ENCODE measurements around the gene MRPL39. TPM values are rescaled to one million over a fixed set of nuclear protein-coding genes. Genes with fewer than 3 reads are reported as not detected.

The MRPL39 gene
- total and polyA plus RNA-seq, 2 donors (not counting 3 experiments of a cell fraction or from before 2014, with no cell fraction given): 10.4 to 25.2 TPM

DNA sequence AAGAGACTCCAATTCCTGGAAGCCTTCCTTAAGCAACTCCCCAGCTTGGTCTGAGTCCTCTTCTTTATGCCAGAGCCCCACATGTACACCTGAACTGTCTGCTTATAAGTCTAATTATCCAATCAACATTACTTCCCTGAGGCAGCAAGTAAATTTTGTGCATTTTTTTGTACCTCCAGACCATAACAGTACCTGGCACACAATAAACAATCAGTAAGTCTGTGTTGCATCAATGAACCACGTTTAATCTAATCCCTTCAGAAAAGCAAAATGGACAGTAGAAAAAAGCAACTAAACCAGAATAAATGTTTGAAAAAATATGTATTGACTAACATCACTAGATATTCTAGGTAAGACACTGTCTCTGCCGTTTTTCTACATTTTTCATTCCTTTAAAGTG lies 20.5 kb downstream of the MRPL39 start:
- CTCF ChIA-PET: no interaction called here
- dilution Hi-C loops (cut with MboI; ENCODE audit: extremely low pct_ligation_motif_present, low sequenced_read_pairs): no loop called here

DNA sequence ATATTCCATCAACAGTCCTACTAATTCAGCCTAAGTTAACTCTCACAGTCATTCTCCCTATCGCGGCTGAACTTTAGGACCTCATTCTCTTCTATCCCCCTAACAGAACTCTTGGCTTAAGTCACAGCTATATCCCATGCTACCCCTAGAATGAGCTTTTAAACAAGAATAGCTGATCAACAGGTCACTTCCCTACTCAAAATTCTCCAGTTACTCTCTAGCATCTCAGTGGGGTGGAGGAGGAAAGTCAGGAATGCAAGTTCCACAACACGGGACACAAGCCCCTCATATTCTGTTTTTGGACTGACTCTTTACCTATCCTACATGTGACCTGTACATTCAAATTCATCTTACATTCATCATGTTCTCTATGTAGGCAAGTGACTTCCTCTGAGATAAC lies 21.0 kb downstream of the MRPL39 start:
- BruUV-seq (replicated peaks): no TSS peak
- H3K9ac ChIP-seq (replicated peaks; ENCODE audit: extremely low read depth, insufficient read depth, low read length): no peak overlapping the region
- H3K4me1 ChIP-seq (ENCODE audit: control insufficient read depth, extremely low read depth, insufficient read depth, low read length): no peaks in the 10 kb centered on the region
- H3K27me3 ChIP-seq (ENCODE audit: control insufficient read depth in 2 of 2, insufficient read depth in 2 of 2, low read length in 2 of 2): no peaks in the 10 kb centered on the region
- intact Hi-C loops (cut with micrococcal nuclease) (no loop called here), dilution Hi-C loops (cut with MboI; ENCODE audit: extremely low pct_ligation_motif_present, low sequenced_read_pairs) (no loop called here)
- TF ChIP-seq JUN (IDR thresholded peaks at IDR 0.05; ENCODE audit: borderline replicate concordance, insufficient read depth, insufficient read length, low read depth) (no peak), MYC (IDR thresholded peaks at IDR 0.05; ENCODE audit: low read depth, low read length) (no peak), EZH2 (IDR thresholded peaks at IDR 0.05; ENCODE audit: borderline replicate concordance, low read depth, low read length, severe bottlenecking) (no peak), POLR2AphosphoS5 (IDR thresholded peaks at IDR 0.05; ENCODE audit: insufficient read depth, low read depth, low read length) (no peak), POLR2A (IDR thresholded peaks at IDR 0.05; ENCODE audit: low read depth, low read length) (no peak), FOS (IDR thresholded peaks at IDR 0.05; ENCODE audit: borderline replicate concordance, insufficient read depth, low read length) (no peak)
- H3K4me2 ChIP-seq (ENCODE audit: insufficient read depth, low read length): no peak overlapping the region
- H3K27ac ChIP-seq (ENCODE audit: insufficient read depth, low read depth, low read length): no peak overlapping the region
- no peak overlapping the region for H3K4me3 ChIP-seq (replicated peaks in 1 of 3; ENCODE audit: insufficient read depth in 1 of 3, low read depth in 1 of 3, low read length in 3 of 3)
- CTCF ChIA-PET: no interaction called here
- FAIRE-seq (no peak), DNase-seq (ENCODE audit: low read depth, low spot score) (no peak)
- no peaks in the 10 kb centered on the region for H3K79me2 ChIP-seq (ENCODE audit: control insufficient read depth, insufficient read depth, low read length)
- H3K9me1 ChIP-seq (replicated peaks; ENCODE audit: control insufficient read depth, extremely low read depth, insufficient read depth, low read length): no peaks in the 10 kb centered on the region
- no peaks in the 10 kb centered on the region for H4K20me1 ChIP-seq (replicated peaks; ENCODE audit: control insufficient read depth, extremely low read depth, insufficient read depth, low read length)
- no peaks in the 10 kb centered on the region for H3K9me3 ChIP-seq (replicated peaks; ENCODE audit: control insufficient read depth, insufficient read depth, low read length)
- POLR2A ChIA-PET: no interaction called here
- H2AFZ ChIP-seq (ENCODE audit: low read depth, low read length): no peak overlapping the region
- H3K36me3 ChIP-seq (ENCODE audit: control insufficient read depth in 2 of 2, extremely low read depth in 1 of 2, insufficient read depth in 2 of 2, low read length in 2 of 2): no peaks in the 10 kb centered on the region

More for the DNA sequence above, 20.5 kb downstream of the MRPL39 start:
- no peaks in the 10 kb centered on the region for H4K20me1 ChIP-seq (replicated peaks; ENCODE audit: control insufficient read depth, extremely low read depth, insufficient read depth, low read length)
- DNase-seq (ENCODE audit: low read depth, low spot score): no peak
- TF ChIP-seq, protein P1, sequence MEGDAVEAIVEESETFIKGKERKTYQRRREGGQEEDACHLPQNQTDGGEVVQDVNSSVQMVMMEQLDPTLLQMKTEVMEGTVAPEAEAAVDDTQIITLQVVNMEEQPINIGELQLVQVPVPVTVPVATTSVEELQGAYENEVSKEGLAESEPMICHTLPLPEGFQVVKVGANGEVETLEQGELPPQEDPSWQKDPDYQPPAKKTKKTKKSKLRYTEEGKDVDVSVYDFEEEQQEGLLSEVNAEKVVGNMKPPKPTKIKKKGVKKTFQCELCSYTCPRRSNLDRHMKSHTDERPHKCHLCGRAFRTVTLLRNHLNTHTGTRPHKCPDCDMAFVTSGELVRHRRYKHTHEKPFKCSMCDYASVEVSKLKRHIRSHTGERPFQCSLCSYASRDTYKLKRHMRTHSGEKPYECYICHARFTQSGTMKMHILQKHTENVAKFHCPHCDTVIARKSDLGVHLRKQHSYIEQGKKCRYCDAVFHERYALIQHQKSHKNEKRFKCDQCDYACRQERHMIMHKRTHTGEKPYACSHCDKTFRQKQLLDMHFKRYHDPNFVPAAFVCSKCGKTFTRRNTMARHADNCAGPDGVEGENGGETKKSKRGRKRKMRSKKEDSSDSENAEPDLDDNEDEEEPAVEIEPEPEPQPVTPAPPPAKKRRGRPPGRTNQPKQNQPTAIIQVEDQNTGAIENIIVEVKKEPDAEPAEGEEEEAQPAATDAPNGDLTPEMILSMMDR (IDR thresholded peaks at IDR 0.05; ENCODE audit: extremely low read depth in 1 of 2, insufficient read depth in 1 of 2, low read depth in 1 of 2, low read length in 2 of 2): no peak
- H3K4me3 ChIP-seq (replicated peaks in 1 of 3; ENCODE audit: insufficient read depth in 1 of 3, low read depth in 1 of 3, low read length in 3 of 3): no peak overlapping the region
- no TSS peak for BruUV-seq (replicated peaks)
- H3K4me2 ChIP-seq (ENCODE audit: insufficient read depth, low read length): no peak overlapping the region
- POLR2A ChIA-PET: no interaction called here
- intact Hi-C loops (cut with micrococcal nuclease): no loop called here
- H3K27me3 ChIP-seq (ENCODE audit: control insufficient read depth in 2 of 2, insufficient read depth in 2 of 2, low read length in 2 of 2): no peaks in the 10 kb centered on the region
- H3K9me3 ChIP-seq (replicated peaks; ENCODE audit: control insufficient read depth, insufficient read depth, low read length): no peaks in the 10 kb centered on the region
- no peaks in the 10 kb centered on the region for H3K36me3 ChIP-seq (ENCODE audit: control insufficient read depth in 2 of 2, extremely low read depth in 1 of 2, insufficient read depth in 2 of 2, low read length in 2 of 2)
- H3K27ac ChIP-seq (ENCODE audit: insufficient read depth, low read depth, low read length): no peak overlapping the region
- no peak for FAIRE-seq
- H3K4me1 ChIP-seq (ENCODE audit: control insufficient read depth, extremely low read depth, insufficient read depth, low read length): no peaks in the 10 kb centered on the region
- no peak overlapping the region for H3K9ac ChIP-seq (replicated peaks; ENCODE audit: extremely low read depth, insufficient read depth, low read length)
- H3K79me2 ChIP-seq (ENCODE audit: control insufficient read depth, insufficient read depth, low read length): no peaks in the 10 kb centered on the region
- no peaks in the 10 kb centered on the region for H3K9me1 ChIP-seq (replicated peaks; ENCODE audit: control insufficient read depth, extremely low read depth, insufficient read depth, low read length)
- H2AFZ ChIP-seq (ENCODE audit: low read depth, low read length): no peak overlapping the region

Data from endothelial cell of umbilical vein (primary cell).